Stimulated activated CD8-positive, alpha-beta memory T cell treated with anti-CD3 and anti-CD28 coated beads, Interleukin-4, amount 100 ng/mL, for 48 hours (primary cell): ENCODE data around the gene CRIM1.

Experiments used
- DNase-seq: peaks from one replicate; pipeline ENCODE4 v3.0.0-alpha.2; 2020

Gene CRIM1

GRCh38 chr2:36433311-36434217 is 78.0 kb downstream of the CRIM1 start:
- no peak for DNase-seq

GRCh38 chr2:36438449-36438977 is 82.9 kb downstream of the CRIM1 start:
- no peak for DNase-seq

- DNase-seq: no peak
Measured at GRCh38 chr2:36439084-36439483, 83.5 kb downstream of the CRIM1 start.

DNA sequence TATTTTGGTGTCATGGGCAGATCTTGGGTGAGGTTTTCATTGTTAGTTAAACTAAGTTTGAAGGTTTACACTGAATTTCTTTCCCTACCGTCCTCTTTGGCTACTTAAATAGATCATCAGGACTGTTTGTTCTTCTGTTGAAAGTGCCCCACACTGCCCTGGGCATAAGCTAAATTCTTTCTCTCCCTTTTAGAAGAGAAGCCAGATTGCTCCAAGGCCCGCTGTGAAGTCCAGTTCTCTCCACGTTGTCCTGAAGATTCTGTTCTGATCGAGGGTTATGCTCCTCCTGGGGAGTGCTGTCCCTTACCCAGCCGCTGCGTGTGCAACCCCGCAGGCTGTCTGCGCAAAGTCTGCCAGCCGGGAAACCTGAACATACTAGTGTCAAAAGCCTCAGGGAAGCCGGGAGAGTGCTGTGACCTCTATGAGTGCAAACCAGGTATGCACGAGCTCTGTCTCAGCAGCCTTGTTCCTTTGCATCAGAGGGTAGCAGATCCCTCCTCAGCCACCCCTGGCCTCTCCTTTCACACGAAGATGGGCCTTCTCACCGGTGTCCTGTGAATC is 85.6 kb downstream of the CRIM1 start:
- DNase-seq: no peak

DNA sequence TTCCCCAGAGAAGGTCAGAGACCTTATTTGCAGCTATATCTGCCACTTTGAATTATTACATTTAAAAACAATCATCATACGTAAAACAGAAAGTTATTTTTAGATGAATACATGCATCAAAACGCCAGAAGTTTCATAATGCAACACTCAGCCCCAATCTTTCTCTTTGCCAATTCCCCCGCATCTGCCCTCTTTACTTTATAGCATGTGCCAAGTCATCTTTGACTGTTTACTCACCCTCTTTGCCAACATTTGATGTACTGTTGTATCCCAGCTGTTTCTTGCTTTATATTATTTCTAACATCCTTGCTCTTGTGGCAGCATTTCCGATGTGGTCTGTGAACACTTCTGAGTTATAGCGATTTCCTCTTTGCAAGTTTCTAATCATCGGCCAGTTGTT is 86.2 kb downstream of the CRIM1 start:
- no peak for DNase-seq

GRCh38 chr2:36444216-36444936 is 88.8 kb downstream of the CRIM1 start:
- DNase-seq: no peak

DNA sequence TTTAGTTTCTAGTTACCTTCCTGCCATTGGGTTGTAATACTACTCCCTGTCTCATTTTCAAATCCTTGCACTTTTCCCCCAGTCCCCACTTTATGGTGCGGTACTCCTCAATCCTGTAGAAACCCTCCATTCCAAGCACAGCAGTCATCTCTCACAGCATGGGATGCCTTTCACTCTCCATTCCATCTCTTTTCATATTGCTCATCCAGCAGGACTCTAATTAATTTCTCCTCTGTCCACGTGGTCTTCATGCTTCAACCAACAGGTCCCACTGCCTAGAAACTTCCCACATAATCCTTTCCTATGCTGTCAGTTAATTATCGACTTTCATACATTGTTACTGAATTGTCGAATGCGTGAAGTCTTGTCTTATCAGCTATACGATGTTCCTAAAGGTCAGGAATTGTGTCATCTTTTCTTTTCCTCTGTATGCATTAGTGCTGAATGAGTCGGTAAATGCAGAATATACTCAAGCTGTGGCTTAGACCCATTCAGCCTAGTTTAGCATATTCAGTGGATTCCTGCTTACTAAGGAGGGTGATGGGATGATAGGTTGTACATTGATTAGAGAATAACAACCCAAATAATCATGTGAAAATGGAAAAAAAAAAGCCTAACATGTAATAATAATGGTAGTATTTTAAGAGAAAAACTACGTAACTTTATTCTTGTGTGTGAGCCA is 89.7 kb downstream of the CRIM1 start:
- no peak for DNase-seq

- no peak for DNase-seq
Measured at GRCh38 chr2:36446294-36446693, 90.7 kb downstream of the CRIM1 start.

DNA sequence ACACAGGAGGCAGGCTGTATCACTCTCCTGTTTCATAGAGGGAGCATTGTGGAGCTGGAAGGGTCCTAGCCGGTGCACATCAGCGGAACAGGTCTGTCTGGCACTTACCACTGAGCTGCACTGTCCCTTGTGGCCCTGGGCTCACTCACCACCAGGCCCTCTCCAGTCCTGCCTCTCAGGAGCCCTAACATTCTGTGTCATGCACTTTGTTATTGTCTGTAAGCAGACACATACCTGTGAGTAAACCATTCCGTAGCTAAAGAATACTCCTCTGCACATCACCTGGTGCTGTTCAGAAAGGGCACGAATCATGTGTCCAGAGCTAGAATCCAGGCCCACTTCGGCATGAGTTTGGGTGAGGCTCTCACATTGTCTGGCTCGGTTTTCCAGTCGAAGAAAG is 93.6 kb downstream of the CRIM1 start:
- DNase-seq: no peak

DNA sequence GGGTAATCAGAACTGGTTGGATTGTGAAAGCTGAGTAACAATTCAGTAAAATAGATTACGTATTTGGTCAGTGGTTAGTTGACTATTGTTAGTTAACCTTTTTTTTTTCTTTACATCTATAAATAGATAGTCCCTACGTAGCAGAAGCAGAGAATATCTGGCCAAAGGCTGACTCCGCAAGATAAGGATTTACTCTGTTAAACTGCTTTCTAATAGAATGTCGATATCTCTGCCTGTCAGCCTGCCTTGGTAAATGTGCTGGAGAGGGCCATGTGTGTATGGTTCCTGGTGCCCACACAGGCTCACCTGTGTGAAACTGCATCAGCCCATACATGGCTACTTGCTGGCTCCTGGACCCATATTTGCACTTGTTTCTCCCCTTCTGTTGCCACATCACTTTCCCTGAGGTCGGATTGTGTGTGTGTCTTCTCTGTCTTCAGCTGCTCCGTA is 94.4 kb downstream of the CRIM1 start:
- DNase-seq: no peak

DNA sequence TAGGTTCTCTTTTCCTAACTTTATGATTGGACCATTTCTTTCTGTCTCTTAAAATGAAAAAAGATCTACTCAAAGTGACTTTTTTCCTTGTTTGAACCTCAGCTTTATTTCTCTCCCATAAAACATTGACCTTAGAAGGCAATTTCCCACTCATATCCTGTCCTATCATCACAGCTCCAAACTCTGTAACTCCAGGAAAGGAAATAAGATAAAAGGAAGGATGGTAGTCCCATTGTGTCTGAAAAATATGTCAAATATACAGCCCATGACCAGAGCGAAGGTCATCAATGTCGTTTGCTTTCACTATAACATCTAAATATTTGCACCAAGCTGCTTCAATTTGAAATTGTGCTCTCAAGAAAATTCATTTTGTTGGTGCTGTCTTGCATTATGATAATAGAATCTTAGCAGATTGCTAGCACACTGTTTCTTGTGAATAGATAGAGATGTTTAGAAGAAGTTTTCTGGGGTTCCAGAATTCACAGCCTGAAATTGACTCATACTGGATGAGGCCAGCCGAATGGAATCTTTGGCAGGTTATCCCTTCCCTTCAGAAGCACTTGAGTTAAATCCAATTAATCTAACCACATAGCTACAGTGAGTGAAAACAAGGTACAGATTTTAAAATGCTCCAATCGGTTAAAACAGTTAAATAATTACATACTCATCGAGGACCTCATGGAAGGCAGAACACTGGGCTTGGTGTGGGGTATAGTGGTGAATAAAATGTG is 95.1 kb downstream of the CRIM1 start:
- DNase-seq: no peak

DNA sequence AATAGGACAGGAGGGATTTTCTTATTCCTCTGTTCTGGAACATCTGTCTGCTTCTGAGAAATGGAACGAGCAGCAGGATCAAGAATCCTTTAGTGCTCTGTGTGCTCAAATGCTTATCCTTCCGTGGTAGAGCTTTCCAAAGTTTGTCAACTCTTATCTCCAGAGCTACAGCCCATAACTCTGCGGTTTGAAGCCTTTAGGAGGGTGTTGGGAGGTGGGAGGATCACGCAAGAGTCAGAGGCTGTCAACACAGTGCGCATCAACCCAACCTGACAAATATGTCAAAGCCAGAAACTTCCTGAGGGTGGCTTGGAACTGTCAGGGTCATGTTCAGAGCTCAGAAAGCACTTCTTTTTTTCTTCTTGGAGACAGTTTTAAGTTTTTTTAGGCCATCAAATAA is 95.9 kb downstream of the CRIM1 start:
- no peak for DNase-seq

- DNase-seq: no peak
Measured at GRCh38 chr2:36452260-36452659, 96.7 kb downstream of the CRIM1 start.

DNA sequence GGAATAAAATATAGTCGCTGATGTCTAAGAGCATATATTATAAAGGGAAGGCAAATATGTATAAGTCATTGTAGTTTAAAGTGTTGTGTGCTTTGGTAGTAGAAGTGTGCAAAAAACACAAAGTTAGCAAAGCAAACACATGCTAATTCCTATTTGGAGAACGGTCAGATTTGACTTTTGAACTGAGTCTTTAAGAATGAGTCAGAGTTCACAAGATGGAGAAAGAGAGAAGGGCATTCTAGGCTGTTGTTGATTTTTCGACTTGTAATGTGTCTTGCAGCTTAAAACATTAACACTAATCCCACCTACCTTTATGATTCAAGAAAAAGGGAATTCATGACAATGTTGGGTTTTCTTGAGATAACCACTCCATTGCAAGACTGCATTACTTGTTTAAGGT is 98.1 kb downstream of the CRIM1 start:
- no peak for DNase-seq

DNA sequence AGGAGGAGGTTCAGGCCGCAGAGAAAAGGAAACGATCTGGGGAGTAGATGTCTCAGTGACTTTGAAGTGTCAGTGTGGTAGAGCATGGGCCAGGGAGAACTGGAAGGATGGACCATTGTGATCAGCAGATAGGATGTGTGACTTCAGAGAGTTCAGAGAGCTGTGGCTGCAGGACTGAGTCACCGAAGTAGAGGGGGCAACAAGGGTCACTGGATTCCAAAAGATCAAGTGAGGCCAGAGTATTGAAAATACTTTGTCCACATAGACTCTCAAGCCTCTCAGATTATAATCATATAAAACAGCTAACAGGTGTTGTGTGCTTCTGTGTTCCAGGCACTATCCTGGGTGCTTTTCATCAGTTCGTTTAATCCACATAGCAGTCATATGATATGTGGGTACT is 99.4 kb downstream of the CRIM1 start:
- DNase-seq: no peak

DNA sequence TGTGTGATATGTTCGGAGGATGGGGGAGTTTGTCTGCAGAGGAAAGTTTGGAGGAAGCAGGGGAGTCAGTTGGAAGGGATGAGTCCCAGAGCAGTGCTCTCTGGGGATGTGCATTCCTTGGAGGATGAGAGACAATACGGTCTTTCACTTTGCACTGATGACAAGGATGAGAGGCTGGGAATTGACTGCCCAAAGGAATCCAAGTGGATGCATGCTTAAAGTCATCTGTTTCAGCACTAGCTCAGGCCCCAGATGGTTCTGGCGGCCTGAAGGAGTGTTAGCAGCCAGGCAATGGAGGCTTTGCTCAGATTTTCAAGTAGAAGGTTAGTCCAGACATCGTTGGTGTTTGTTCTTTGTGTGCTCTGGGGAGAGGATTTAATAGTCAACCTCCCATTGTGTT is 100.2 kb downstream of the CRIM1 start:
- DNase-seq: no peak

DNA sequence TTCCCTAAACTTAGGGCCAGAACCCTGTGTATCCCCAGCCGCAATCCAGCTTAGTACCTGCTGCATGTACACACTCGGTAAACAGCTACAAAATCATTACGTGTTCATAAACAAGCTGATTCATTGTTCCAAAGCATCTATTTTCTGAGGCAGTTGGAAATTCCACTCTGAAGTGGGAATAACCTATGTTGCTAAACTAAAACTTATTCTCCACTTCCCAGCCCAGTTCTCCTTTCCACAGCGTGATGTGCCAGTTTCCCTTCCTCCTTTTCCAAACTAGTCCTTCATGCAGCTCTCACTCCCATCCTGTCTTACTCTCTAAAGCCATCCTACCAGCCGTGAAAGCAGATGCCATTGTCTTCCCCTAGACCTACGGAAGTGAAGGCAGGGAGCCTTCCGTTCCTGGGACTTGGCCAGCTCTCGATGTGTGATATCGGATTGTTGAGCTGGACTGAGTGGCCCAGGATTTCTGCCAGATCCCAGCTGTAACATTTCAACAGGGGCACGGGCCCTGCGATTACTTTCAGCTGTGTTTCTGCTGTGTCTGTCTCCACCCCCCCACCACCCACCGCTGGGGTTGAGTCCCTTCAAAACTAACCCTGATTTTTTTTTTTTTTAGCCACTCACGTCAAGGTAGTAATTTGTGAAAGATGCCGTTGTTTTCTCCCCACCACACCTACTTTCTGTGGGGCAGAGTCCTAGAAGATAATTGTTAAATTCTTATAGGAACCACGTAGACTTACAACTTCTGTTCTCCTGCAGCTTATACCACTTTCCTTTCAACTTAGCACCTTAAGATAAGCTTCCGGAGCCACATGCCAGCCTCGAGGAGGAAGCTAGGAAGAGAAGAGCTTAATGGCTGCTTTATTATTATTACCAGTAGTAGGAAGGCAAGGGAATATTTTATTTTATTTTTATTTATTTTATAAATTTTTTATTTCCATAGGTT is 100.9 kb downstream of the CRIM1 start:
- no peak for DNase-seq

DNA sequence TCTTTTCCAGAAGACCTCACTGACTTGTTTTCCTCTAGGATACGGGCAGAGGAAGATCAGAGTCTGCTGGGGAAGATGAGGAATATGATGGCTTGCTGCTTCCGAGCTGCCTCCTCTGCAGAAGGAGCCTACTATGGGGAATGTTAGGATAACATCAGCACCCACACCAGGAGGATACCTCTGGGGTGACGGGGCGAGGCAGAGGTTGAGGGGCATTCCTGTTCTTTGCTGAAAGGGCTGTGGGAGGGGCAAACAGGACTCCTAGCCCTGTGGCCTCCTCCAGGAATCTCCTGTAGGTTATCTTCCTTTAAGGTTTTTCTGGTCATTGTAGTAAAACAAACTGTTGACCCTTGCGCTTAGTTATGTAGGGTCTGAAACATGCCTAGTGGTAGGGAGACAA is 102.5 kb downstream of the CRIM1 start:
- DNase-seq: no peak

- no peak for DNase-seq
Measured at GRCh38 chr2:36459725-36460137, 104.2 kb downstream of the CRIM1 start.

DNA sequence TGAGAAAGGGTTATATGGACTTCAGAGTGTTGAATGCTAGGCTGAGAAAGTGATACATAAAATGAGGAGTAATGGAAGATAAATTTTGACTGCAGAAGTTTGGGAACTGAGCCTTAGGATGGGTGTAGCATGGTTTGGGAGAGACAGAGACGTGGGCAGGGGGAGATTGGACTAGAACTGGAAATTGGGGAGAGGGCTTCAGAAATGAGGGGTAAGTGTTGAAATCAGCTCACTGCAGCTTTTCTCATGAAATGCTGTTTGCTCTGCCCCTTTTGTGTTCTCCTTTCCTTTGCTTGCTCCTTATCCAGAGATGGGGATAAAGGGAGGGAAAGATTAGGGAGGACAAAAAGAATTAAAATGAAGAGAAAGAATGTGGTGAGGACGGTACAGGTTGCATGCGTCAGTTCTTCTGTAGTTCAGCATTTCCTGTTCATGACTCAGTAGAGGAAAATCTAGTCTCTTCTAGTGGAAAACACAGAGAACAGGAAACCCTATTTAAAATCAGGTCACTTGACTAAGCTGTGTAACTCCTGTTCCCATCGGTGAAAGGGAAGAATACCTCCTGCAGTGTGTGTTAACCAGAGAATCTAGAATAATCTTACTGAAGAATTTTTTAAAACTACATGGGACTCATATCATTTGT is 105.6 kb downstream of the CRIM1 start:
- no peak for DNase-seq
